K562 (cell line): Measurements from ENCODE around the gene SLC30A10. TPM values are rescaled to one million over a fixed set of nuclear protein-coding genes. Genes with fewer than 3 reads are reported as not detected.

Experiments used
- ATAC-seq: fragments of 200-7000 bp; cut with Tn5 transposase; 3 replicates; pipeline ENCODE4 v1.9.1; 2020; ENCODE audit warnings: moderate library complexity
- BruUV-seq: library from RNA; stranded (reverse); fragments of 400-500 nt; replicated peaks from 2 replicates; lab custom pipeline; 2021; lab: Mats Ljungman, UMichigan
- CTCF ChIA-PET: fragments of 300-600 bp; formaldehyde crosslinking; extraction: SDS; loops from one replicate; lab custom pipeline; 2021; ENCODE audit warnings: low intra/inter-chr PET ratio; lab: Yijun Ruan, JAX
- POLR2A ChIA-PET: fragments of 300-600, 350-650 bp; sonication (Branson Sonifier 250); formaldehyde crosslinking; extraction: SDS; loops from one replicate; lab custom pipeline; 2021; ENCODE audit warnings: antibody characterized with exemption, inconsistent platforms; lab: Yijun Ruan, JAX
- DNase-seq, 4 experiments: peaks; one replicate each; pipeline versions ENCODE4 v3.0.0 to v3.0.0-alpha.2; 2011 to 2018; ENCODE audit warnings: low spot score in 3 of 4, mixed read lengths in 3 of 4; ENCODE audit errors: extremely low read depth in 1 of 4
- FAIRE-seq: peaks from 2 replicates; lab custom pipeline; 2011; peaks lifted over from hg19 to GRCh38; lab: Jason Lieb, UNC
- H2AFZ ChIP-seq: 2 replicates; pipeline ENCODE4 v1.6.0; 2011; ENCODE audit warnings: low read depth, low read length, control low read depth, inconsistent platforms
- H3K27ac ChIP-seq: fragments of 200-600 bp; 3 replicates; pipeline ENCODE4 v1.8.0; 2011; ENCODE audit warnings: low read depth, mild to moderate bottlenecking, control low read depth, inconsistent platforms, low read length, moderate library complexity, mixed read lengths; ENCODE audit errors: extremely low read depth
- H3K27me3 ChIP-seq, 2 experiments: fragments of 300-600 bp in 1 of 2; 2 replicates in 1 of 2; 3 replicates in 1 of 2; pipeline versions ENCODE4 v1.6.0 to v1.8.0; 2011; ENCODE audit warnings: inconsistent platforms in 2 of 2, low read length in 2 of 2, mild to moderate bottlenecking in 1 of 2, mixed read lengths in 1 of 2, moderate library complexity in 1 of 2; ENCODE audit not compliant: control insufficient read depth in 2 of 2, insufficient read depth in 2 of 2
- H3K36me3 ChIP-seq: fragments of 300-600 bp; 3 replicates; pipeline ENCODE4 v1.8.0; 2011; ENCODE audit warnings: mild to moderate bottlenecking, low read length, inconsistent platforms; ENCODE audit not compliant: control insufficient read depth, insufficient read depth
- H3K4me1 ChIP-seq, 2 experiments: fragments of 200-600 bp in 1 of 2; replicated peaks in 1 of 2; 2 replicates in 1 of 2; 3 replicates in 1 of 2; pipeline versions ENCODE4 v1.5.1 to v1.8.0; 2011; ENCODE audit warnings: inconsistent platforms in 2 of 2, low read length in 2 of 2, mild to moderate bottlenecking in 1 of 2, mixed read lengths in 1 of 2, moderate library complexity in 1 of 2; ENCODE audit not compliant: control insufficient read depth in 2 of 2, insufficient read depth in 2 of 2
- H3K4me2 ChIP-seq: 2 replicates; pipeline ENCODE4 v1.6.1; 2011; ENCODE audit warnings: low read length, control low read depth, inconsistent platforms, mixed read lengths; ENCODE audit not compliant: insufficient read depth
- H3K4me3 ChIP-seq: fragments of 200-600 bp; sonication (generic), shearing (Covaris generic); 2 replicates; pipeline ENCODE4 v1.5.1; 2016; ENCODE audit warnings: control low read depth, inconsistent platforms
- H3K79me2 ChIP-seq: fragments of 200-600 bp; 3 replicates; pipeline ENCODE4 v1.8.0; 2011; ENCODE audit warnings: low read length, inconsistent platforms; ENCODE audit not compliant: control insufficient read depth, insufficient read depth
- H3K9ac ChIP-seq, 2 experiments: 2 replicates each; pipeline versions ENCODE4 v1.6.0 to v1.6.1; 2011; ENCODE audit warnings: low read depth in 2 of 2, low read length in 2 of 2, control low read depth in 1 of 2, inconsistent platforms in 1 of 2, mild to moderate bottlenecking in 1 of 2, mixed read lengths in 1 of 2; ENCODE audit not compliant: insufficient read depth in 1 of 2
- H3K9me1 ChIP-seq: one replicate; pipeline ENCODE4 v1.6.0; 2011; ENCODE audit warnings: inconsistent platforms, mild to moderate bottlenecking, low read length, moderate library complexity; ENCODE audit not compliant: control insufficient read depth, insufficient read depth
- H3K9me3 ChIP-seq: replicated peaks from 2 replicates; pipeline ENCODE4 v1.5.1; 2011; ENCODE audit warnings: low read depth, low read length, inconsistent platforms; ENCODE audit not compliant: control insufficient read depth, insufficient read depth
- H4K20me1 ChIP-seq: replicated peaks from 2 replicates; pipeline ENCODE4 v1.6.1; 2011; ENCODE audit warnings: low read length, inconsistent platforms, mixed read lengths; ENCODE audit not compliant: control insufficient read depth, insufficient read depth
- BCLAF1 ChIP-seq, 2 experiments: fragments of 450-650 bp in 1 of 2; IDR thresholded peaks; 2 replicates each; pipeline ENCODE4 v1.6.1; 2011 to 2017; ENCODE audit warnings: low read depth in 2 of 2, antibody characterized with exemption in 1 of 2, borderline replicate concordance in 1 of 2, low read length in 1 of 2, mild to moderate bottlenecking in 1 of 2, mixed read lengths in 1 of 2; ENCODE audit not compliant: control insufficient read depth in 1 of 2
- BCOR ChIP-seq: fragments of 450-650 bp; IDR thresholded peaks from 2 replicates; pipeline ENCODE4 v1.6.1; 2016
- CTCF ChIP-seq, 3 experiments: IDR thresholded peaks in 2 of 3; conservative IDR thresholded peaks in 1 of 3; 2 replicates each; pipeline ENCODE4 v1.5.1; 2011 to 2012; ENCODE audit warnings: low read length in 3 of 3, mild to moderate bottlenecking in 3 of 3, control low read depth in 2 of 3, improper control_type of control experiment in 1 of 3, inconsistent platforms in 1 of 3, low read depth in 1 of 3, mixed read lengths in 1 of 3, moderate library complexity in 1 of 3; ENCODE audit not compliant: insufficient read depth in 2 of 3
- E2F1 ChIP-seq: sonication (generic); formaldehyde crosslinking; IDR thresholded peaks from 2 replicates; pipeline ENCODE4 v1.8.1; 2023; ENCODE audit warnings: mild to moderate bottlenecking, missing genetic modification reagents, moderate library complexity
- PBX2 ChIP-seq, 2 experiments: IDR thresholded peaks in 1 of 2; conservative IDR thresholded peaks in 1 of 2; 2 replicates each; pipeline ENCODE4 v1.6.1; 2016; ENCODE audit warnings: low read depth in 2 of 2, mild to moderate bottlenecking in 1 of 2, missing compliant biosample characterization in 1 of 2, missing genetic modification characterization in 1 of 2, moderate library complexity in 1 of 2
- RAD51 ChIP-seq: fragments of 450-650 bp; IDR thresholded peaks from 2 replicates; pipeline ENCODE4 v1.7.1; 2016; ENCODE audit warnings: low read depth, mild to moderate bottlenecking, borderline replicate concordance
- RBM25 ChIP-seq: fragments of 200-400 bp; formaldehyde crosslinking; IDR thresholded peaks from 2 replicates; pipeline ENCODE4 v1.6.1; 2018; ENCODE audit warnings: low read length, low read depth, moderate library complexity; ENCODE audit not compliant: severe bottlenecking
- SMAD3 ChIP-seq: fragments of 450-650 bp; formaldehyde crosslinking; conservative IDR thresholded peaks from 2 replicates; pipeline ENCODE4 v1.4.0; 2020; ENCODE audit warnings: mild to moderate bottlenecking
- ZBTB12 ChIP-seq: fragments of 250-450 bp; sonication (Bioruptor Pico); IDR thresholded peaks from 2 replicates; pipeline ENCODE4 v1.4.0; 2020
- ZNF282 ChIP-seq: sonication (generic); formaldehyde crosslinking; IDR thresholded peaks from 2 replicates; pipeline ENCODE4 v1.8.1; 2023; ENCODE audit warnings: missing genetic modification reagents
- WGBS: fragments of 100-300 bp; shearing (Covaris generic); methylation state at CpG from one replicate; pipeline ENCODE4 v1.1.6; 2016; ENCODE audit warnings: low coverage, mixed read lengths; ENCODE audit not compliant: insufficient coverage; ENCODE audit errors: missing lambda C conversion rate; 5-methylcytosine and 5-hydroxymethylcytosine counted together
- in situ Hi-C: fragments of 300-500 bp; cut with MboI; formaldehyde crosslinking; loops from 4 replicates; pipeline ENCODE4 v1.15.0; 2018; ENCODE audit warnings: inconsistent platforms, mixed read lengths
- intact Hi-C: fragments of 100-400 bp; cut with micrococcal nuclease; formaldehyde crosslinking; loops from 2 replicates; pipeline ENCODE4 v1.14.2; 2022
- polyA plus RNA-seq, 8 experiments: library from polyadenylated mRNA; depleted of rRNA in 4 of 8; stranded (reverse) in 5 of 8; unstranded in 3 of 8; fragments of >200 nt; fragmentation: Nextera tagmentation in 2 of 8; fragmentation: Illumina TruSeq in 1 of 8; extraction: Ambion mirVana in 2 of 8; extraction: Trizol in 1 of 8; gene quantifications; 2 replicates each; pipeline versions ENCODE4 v1.2.1 to v1.2.3, GENCODE V29; 2011 to 2014; ENCODE audit warnings: inconsistent platforms in 1 of 8, missing spikeins in 1 of 8
- total RNA-seq, 7 experiments: library from RNA; depleted of rRNA in 6 of 7; stranded (reverse); fragments of >200 nt in 6 of 7; fragmentation: Illumina TruSeq in 2 of 7; extraction: Trizol in 2 of 7; gene quantifications; 2 replicates each; pipeline versions ENCODE4 v1.2.1 to v1.2.3, GENCODE V29; 2011 to 2021; ENCODE audit warnings: low replicate concordance in 1 of 7

The SLC30A10 gene
- total and polyA plus RNA-seq, 9 of the 15 experiments (the other 6 are each of a cell fraction or from before 2014, with no cell fraction given) = 2.6 to 11.3 (median 7.1) TPM

GRCh38 chr1:219882755-219883154 is 45.6 kb downstream of the SLC30A10 start:
- 78% methylated on average over 3 of the region's 3 CpGs for WGBS
- no peak overlapping the region for H3K4me2 ChIP-seq
- H3K79me2 ChIP-seq = no peaks in the 10 kb centered on the region
- DNase-seq (no peak), FAIRE-seq (no peak), ATAC-seq (no peak)
- H3K27ac ChIP-seq = no peak overlapping the region
- ChIA-PET CTCF (no interaction called here), POLR2A (interaction anchor here (0.6 kb wide), 1 partner anchor 15 kb away, joined by 3 read pairs; no protein-coding TSS in a partner anchor)
- peaks cover 3 to 29% of the 10 kb centered on the region in 2 experiments; a peak in 3 of 5 replicates for H3K4me1 ChIP-seq
- intact Hi-C loops (no loop called here), in situ Hi-C loops (no loop called here)
- no peaks in the 10 kb centered on the region for H3K9me3 ChIP-seq
- no peak overlapping the region for H3K9ac ChIP-seq
- H3K27me3 ChIP-seq = no peaks in the 10 kb centered on the region
- no peaks in the 10 kb centered on the region for H4K20me1 ChIP-seq
- H3K9me1 ChIP-seq = no peaks in the 10 kb centered on the region
- no TSS peak for BruUV-seq
- no peaks in the 10 kb centered on the region for H3K36me3 ChIP-seq
- H3K4me3 ChIP-seq = no peak overlapping the region
- TF ChIP-seq ZNF282 (CRISPR knock-in tag) (no peak), BCOR (peak; percentile 83), BCLAF1 (IDR thresholded peaks at IDR 0.05; ENCODE audit: borderline replicate concordance in 1 of 2, control insufficient read depth in 1 of 2, low read depth in 2 of 2, low read length in 1 of 2) (no peak), SMAD3 (no peak), ZBTB12 (CRISPR knock-in tag) (no peak), PBX2 (CRISPR knock-in tag; IDR thresholded peaks at IDR 0.05; ENCODE audit: low read depth) (no peak), PBX2 (tag; conservative IDR thresholded peaks at IDR 0.05; ENCODE audit: low read depth) (no peak), RBM25 (peak; percentile 82), E2F1 (CRISPR knock-in tag) (0 out of 2 replicates have a peak, but pooled peaks have one; percentile 40), RAD51 (no peak), CTCF (IDR thresholded peaks at IDR 0.05 in 2 of 3, conservative IDR thresholded peaks at IDR 0.05 in 1 of 3; ENCODE audit: insufficient read depth in 2 of 3, low read depth in 1 of 3, low read length in 3 of 3) (no peak)
- H2AFZ ChIP-seq = peak overlapping the region; percentile 85
